Stimulated activated CD4-positive, alpha-beta T cell treated with anti-CD3 and anti-CD28 coated beads, TNF-alpha, amount 100 ng/mL, for 1 hour (primary cell): ENCODE results near the gene KLRB1.
"Not testable (repeated sequence)": the region's sequence is repeated elsewhere in the genome, so short reads cannot be mapped to it uniquely, and the experiment has no call there.

Source experiments
- DNase-seq, 3 donors: peaks; one replicate each; pipeline ENCODE4 v3.0.0-alpha.2; 2020; ENCODE audit warnings: low read depth in 3 of 3, low spot score in 1 of 3

The KLRB1 gene

DNA sequence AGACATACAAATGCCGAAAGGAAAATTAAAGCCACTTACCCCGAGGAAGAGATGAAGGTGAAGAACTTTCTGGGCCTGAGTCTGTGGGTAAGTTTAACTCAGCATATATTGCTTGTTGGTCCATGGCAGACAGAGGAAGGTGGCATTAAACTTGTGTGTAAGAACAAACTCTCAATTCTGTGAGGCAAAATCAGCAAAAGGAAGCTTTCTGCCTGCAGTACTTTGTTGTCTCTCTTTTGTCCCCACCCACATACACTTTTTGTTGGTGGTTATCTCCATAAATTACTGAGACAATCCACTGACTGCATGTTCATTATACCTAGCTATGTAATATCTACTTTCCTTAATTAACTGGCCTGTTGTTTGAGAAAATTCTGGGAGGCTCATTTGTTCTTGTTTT, at the start of gene KLRB1:
KLRB1 (minus strand) TSS at position 201 of the 400 bp plus-strand sequence; CDS start at position 124, 77 bp downstream.
- DNase-seq = no peak

DNA sequence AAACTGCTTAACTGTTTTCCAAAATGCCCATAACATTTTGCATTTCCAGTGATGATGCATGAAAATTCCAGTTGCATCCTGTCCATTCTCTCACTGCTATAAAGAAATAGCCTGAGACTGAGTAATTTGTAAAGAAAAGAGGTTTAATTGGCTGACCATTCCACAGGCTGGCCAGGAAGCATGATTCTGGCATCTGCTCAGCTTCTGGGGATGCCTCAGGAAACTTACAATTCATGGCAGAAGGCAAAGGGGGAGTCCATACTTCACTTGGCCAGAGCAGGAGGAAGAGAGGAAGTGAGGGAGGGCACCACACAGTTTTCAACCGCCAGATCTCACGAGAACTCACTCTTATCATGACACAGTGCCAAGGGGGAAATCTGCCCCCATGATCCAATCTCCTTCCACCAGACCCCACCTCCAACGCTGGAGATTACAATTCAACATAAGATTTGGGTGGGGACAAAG, 43.6 kb upstream of the KLRB1 start:
- DNase-seq = no peak

DNA sequence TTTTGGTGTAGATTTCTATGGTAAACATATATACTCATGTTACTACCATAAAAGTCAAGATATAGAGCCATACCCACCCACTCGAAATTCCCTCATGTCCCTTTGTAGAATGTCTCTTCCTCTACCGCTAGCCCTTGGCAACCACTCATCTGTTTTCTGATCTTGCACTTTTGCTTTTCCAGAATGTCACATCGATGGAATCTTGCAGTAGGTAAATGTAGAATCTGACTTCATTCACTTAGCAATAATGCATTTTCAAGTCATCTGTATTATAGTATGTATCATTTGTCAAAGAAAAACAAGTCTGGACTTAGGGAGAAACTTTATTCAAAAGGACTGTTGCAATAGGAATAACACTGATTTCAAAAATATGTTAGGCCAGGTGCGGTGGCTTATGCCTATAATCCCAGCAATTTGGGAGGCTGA, 42.4 kb upstream of the KLRB1 start:
- no peak for DNase-seq

- no peak for DNase-seq
These were observed 41.8 kb upstream of the KLRB1 start for GRCh38 chr12:9649532-9649940.

DNA sequence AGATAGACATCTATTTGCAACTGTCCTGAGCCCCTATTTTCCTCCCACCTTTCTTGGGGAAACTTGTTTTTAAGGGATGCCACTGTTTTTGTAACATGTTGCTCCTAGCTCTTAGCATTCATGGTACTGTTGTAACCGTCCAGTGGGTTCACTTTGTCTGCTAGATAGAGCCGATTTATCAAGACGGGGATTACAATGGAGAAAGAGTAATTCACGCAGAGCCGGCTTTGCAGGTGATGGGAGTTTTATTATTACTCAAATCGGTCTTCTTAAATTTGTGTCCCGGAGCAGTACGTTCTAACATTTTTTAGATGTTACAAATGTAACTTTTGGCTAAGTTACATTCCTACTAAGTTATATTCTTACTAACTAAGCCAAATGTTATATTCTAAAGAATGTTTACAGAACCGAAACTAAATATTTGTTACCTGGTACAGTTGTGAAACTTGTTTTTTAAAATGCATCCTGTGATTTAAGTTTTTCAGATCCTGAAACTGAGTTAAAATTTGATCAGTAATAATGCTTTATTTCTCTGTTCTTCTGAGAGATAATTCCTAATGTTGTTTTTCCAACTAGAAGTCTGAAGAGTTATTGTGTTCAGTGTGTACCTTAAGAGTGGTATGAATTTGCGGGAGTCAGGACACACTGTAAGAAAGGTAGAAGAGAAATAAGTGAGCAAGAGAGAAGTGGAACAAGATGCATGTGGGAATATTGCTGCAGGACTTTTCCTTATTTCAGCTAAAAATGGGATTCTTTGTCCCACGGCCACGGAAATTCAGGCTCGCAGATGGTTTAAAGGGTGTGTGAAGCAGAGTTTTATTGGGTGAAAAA, 41.2 kb upstream of the KLRB1 start:
- no peak for DNase-seq

DNA sequence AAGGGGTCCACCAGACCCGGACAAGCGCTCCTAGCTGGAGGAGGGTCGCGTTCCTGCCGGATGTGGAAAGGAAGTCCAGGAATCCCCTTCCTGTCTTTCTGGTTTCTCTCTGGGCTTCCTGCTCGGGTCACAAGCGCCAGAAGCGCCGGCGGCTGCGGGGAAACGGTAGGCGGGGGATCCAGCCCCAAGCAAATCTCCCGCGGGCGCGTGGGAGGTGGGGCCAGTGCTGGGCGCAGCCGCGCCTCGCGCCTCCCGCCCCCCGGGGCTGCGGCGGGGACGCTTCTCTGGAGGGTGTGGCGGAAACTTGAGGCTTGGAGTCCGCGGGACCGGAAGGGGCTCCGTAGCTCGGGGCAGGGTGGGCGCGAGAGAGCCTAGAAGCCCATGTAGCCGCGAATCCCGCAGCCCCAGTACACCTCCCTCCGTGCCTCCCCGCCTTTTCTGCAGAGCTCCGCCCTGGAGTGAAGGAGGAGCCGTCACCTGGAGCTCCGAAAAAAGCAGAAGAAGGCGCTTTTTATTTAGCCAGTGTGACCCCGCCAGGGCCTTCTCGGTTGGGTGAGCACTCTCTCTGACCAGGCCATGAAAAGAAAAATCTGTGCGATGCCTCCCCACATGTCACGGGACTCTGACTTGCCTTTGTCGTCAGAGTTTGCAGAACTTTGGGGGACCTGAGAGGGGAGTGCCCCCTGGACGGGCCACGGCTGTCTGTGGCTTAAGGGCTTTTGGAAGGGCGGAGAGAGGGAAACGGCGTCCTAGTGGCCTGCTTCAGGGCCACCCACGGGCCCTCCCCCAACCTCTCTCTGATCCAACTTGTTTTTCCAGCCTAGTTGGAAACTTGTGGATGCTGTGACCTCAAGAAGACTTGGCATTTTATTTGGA, 40.3 kb upstream of the KLRB1 start:
- DNase-seq = peak; percentile 62 to 78 (median 71)

DNA sequence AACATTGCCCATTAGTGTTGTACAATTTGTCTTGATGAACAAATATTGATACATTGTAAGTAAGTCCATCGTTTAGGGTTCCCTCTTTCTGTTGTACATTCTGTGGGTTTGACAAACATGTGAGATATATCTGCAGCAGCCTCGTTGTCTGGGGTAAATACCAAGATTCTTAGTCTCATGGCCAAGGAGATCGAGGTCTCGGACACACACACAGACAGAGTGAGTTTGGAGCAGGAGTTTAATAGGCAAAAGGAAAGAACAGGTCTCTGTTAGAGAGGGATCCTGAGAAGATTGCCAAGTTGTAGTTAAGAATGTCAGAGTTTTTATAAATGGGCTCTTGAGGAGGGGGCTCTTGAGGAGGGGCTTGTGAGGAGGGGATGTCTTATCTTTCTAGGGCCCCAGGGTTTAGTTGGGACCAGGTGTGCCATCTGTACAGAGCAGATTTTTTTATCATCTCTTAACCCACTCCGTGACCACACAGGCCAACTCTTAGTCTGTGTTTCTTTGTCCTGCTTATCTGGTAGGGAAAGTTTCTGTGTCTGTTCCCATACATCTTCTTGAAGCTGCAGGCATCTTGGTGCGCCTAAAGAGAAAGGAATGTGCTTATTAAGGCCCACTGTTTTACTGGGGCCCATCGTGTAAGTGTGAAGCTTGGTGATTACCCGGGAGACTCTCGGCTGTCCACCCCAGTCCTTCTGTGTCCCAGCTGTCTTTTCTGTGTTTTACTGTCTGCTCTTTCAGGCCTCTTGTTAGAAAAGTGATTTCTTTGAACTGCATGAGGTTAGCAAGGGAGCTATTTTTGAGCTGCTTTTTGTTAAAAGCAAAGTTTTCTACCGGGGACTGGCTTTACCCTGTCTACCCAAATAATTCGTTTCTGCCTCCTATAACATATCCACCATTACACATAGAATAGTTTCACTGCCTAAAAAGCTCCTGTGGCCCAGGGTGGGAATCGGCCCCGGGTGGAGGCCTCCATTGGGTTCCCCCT, 39.4 kb upstream of the KLRB1 start:
- DNase-seq = no peak

DNA sequence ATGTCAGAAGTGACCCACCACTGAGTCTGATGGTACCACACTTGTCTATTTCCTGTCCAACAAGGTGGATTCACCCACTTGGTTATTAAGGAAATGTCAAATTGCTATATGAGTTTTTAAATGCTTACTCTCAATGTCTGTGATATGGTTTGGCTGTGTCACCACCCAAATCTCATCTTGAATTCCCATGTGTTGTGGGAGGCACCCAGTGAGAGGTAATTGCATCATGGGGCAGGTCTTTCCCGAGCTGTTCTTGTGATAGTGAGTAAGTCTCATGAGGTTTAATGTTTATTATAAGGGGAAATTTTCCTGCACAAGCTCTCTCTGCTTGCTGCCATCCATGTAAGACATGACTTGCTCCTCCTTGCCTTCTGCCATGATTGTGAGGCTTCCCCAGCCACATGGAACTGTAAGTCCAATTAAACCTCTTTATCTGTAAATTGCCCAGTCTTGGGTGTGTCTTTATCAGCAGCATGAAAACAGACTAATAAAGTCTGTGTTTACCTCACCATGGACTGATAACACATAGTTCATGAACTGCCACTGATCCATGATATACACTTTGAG, 37.4 kb upstream of the KLRB1 start:
- DNase-seq = not testable (repeated sequence)

- DNase-seq = no peak
These were observed 35.5 kb upstream of the KLRB1 start for GRCh38 chr12:9643266-9643660.

DNA sequence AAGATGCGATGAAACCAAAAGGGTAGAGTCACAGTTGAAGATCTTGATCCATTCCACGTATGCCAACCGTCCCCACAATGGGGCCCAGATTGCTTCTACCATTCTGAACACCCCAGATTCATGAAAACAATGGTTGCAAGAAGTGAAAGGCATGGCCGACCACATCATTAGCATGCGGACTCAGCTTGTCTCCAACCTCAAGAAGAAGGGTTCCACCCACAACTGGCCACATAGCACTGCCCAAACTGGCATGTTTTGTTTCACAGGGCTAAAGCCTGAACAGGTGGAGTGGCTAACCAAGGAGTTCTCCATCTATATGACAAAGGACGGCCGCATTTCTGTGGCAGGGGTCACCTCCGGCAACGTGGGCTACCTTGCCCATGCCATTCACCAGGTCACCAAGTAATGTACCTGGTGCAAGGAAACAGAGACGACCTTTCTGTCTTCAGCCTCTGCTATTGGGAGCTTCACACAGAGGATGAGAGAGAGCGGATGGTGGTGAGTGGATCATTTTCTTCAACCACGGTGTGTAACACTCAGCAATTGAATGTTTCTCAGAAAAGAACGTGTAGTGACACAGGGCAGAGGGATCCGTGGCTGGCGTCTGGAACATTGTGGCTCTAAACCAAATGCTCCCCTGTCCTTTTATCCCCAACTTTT, 35.0 kb upstream of the KLRB1 start:
- no peak for DNase-seq

DNA sequence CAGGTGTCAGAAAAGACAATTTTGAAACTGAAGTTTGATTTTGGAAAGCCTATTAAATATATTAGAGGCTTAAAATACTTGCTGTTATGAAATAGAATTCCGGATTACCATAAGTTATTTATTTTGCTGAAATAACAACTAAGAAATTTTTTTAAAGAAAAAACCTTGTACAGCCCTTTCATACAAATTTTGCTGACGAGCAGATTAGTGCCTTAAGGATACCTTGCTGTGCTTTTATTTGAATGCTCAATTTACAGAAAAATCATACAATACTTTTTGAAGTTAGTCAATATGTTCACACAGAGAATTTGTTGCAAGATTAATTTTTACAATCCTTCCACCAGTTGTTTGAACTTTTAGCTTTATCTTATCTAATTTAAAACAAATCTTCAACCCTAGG, 32.3 kb upstream of the KLRB1 start:
- DNase-seq = no peak

DNA sequence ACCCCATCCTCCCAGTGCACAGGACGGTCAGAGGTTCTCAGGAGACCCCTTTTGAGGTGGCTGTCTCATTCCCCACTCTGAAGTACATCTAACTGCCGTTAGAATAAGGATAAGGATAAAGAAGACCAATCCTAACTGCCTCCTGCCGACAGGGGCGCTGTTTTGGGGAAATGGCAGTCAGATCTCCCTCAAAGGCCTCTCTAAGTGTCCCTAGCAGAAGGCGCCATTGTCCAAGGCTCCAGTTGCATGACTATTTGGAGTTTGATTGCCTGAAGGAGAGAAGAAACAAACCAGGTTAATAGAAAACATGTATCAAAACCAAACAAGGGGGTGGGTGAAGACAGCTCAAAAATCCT, 29.1 kb upstream of the KLRB1 start:
- no peak for DNase-seq

DNA sequence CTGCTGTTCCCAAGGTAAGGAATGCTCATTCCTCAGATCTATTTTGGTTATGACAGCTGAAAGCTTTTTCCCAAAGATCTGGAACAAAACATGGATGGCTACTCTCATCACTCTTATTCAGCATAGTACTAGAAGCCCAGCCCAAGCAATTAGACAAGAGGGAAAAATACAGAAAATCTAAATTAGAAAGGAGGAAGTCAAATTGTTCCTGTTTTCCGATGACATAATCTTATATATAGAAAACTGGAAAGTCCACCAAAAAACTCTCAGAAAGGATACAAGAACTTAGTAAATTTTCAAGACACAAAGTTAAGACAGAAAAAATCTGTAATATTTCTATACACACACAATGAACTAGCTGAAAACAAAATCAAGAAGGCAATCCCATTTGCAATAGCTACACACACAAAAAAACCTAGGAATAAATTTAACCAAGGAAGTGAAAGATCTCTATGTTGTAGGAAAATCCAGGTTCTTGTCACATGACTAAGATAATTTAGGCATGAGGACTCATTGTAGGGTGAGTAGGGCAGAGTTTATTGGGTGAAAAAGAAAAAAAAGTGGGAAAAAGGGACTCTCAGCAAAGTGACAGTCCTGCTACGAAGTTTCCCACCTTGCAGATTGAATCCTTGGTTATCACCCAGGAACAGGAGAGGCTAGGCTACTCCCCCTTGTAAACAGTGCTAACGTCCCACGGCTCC, 28.6 kb upstream of the KLRB1 start:
- no peak for DNase-seq

DNA sequence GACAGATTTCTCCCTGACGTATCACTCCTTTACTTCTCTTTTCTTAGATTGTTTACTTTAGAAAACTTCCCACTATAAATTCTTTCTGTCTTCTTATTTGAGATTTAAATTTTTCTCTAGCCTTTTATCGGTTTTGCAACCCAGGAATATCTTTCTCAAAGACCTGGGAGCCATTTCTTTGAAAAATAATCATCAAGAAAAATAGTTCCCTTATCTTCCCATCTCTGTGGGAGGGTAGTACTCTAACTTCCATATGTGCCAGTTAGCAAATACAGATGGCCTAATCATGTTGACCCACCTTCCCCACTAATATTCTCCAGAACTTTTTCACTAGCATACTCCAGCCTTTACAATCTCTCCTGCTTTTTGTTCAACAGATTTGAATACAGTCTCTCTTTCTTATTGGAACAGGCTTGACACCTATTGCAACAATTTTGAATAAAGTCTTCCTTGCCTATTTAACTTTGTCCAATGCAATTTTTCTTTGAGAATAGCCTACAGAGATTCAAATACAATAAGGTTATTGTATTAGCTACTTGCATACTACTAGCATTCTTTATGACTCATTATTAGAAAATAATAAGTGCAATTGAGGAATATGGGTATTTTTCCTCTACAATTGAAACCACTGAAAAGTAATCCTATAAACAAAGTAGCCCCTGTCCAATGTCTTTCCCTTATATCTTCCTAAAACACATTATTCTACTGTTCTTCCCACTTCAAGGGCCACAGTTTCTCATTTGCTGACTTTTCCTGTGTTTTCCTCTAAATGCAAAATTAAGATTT, 27.4 kb upstream of the KLRB1 start:
- DNase-seq = no peak

DNA sequence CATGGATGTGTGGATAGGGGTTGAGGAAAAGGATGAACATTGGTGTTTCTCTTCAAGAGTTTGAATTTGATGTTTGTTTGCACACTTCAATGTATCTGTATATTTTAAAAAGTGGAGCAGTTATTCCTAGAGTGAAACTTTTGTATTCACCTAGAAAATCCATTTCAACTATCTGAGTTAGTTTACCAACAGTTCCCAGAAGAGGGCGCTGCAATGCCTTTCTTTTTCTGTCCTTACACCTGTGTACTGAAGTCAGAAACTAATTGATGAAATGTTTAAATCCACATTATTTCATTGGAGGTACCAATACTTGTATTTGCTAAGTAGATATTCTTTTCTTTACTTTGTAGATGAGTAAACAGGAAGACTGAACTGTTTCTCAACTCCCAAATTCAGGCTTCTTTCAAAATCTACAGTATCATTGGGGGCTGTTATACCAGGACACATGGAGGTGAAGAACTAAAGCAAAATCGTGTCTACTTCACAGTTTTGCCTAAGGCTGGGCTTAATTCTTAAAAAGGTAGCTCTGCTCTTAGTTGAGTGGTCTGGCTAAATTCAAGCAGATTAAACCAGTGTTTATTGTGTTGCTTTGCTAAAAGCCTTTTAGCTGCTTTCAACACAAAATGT, 26.6 kb upstream of the KLRB1 start:
- peak; percentile 52 to 65 (median 64) for DNase-seq

- no peak for DNase-seq
These were observed 25.1 kb upstream of the KLRB1 start for GRCh38 chr12:9632766-9633165.

- no peak for DNase-seq
These were observed 19.1 kb upstream of the KLRB1 start for GRCh38 chr12:9626821-9627220.

DNA sequence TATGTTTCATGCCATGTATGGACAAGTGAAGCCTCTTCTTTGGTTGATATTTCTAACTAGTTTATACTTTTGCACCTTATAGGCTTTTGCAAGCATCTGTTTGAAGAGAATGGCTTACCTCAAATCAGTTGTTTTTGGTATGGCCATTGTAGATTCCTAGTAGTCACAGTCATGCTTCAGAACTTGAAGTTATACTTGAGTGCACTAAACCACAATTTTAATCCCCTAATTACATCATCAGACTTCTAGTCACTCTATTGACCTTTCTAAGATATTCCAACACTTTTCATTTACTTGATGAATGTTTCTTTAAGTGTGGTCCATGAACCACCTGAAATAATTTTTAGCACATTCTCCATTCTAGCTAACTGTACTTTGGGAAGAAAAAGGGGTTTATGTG, 18.6 kb upstream of the KLRB1 start:
- DNase-seq = no peak
